ENCODE data around the gene GYG1. TPM values are rescaled to one million over a fixed set of nuclear protein-coding genes. Genes with fewer than 3 reads are reported as not detected.

GYG1 gene
- total and polyA plus RNA-seq, 2 experiments from 2014 or later, result 33.2 to 40.9 TPM

- TF ChIP-seq, protein P1, sequence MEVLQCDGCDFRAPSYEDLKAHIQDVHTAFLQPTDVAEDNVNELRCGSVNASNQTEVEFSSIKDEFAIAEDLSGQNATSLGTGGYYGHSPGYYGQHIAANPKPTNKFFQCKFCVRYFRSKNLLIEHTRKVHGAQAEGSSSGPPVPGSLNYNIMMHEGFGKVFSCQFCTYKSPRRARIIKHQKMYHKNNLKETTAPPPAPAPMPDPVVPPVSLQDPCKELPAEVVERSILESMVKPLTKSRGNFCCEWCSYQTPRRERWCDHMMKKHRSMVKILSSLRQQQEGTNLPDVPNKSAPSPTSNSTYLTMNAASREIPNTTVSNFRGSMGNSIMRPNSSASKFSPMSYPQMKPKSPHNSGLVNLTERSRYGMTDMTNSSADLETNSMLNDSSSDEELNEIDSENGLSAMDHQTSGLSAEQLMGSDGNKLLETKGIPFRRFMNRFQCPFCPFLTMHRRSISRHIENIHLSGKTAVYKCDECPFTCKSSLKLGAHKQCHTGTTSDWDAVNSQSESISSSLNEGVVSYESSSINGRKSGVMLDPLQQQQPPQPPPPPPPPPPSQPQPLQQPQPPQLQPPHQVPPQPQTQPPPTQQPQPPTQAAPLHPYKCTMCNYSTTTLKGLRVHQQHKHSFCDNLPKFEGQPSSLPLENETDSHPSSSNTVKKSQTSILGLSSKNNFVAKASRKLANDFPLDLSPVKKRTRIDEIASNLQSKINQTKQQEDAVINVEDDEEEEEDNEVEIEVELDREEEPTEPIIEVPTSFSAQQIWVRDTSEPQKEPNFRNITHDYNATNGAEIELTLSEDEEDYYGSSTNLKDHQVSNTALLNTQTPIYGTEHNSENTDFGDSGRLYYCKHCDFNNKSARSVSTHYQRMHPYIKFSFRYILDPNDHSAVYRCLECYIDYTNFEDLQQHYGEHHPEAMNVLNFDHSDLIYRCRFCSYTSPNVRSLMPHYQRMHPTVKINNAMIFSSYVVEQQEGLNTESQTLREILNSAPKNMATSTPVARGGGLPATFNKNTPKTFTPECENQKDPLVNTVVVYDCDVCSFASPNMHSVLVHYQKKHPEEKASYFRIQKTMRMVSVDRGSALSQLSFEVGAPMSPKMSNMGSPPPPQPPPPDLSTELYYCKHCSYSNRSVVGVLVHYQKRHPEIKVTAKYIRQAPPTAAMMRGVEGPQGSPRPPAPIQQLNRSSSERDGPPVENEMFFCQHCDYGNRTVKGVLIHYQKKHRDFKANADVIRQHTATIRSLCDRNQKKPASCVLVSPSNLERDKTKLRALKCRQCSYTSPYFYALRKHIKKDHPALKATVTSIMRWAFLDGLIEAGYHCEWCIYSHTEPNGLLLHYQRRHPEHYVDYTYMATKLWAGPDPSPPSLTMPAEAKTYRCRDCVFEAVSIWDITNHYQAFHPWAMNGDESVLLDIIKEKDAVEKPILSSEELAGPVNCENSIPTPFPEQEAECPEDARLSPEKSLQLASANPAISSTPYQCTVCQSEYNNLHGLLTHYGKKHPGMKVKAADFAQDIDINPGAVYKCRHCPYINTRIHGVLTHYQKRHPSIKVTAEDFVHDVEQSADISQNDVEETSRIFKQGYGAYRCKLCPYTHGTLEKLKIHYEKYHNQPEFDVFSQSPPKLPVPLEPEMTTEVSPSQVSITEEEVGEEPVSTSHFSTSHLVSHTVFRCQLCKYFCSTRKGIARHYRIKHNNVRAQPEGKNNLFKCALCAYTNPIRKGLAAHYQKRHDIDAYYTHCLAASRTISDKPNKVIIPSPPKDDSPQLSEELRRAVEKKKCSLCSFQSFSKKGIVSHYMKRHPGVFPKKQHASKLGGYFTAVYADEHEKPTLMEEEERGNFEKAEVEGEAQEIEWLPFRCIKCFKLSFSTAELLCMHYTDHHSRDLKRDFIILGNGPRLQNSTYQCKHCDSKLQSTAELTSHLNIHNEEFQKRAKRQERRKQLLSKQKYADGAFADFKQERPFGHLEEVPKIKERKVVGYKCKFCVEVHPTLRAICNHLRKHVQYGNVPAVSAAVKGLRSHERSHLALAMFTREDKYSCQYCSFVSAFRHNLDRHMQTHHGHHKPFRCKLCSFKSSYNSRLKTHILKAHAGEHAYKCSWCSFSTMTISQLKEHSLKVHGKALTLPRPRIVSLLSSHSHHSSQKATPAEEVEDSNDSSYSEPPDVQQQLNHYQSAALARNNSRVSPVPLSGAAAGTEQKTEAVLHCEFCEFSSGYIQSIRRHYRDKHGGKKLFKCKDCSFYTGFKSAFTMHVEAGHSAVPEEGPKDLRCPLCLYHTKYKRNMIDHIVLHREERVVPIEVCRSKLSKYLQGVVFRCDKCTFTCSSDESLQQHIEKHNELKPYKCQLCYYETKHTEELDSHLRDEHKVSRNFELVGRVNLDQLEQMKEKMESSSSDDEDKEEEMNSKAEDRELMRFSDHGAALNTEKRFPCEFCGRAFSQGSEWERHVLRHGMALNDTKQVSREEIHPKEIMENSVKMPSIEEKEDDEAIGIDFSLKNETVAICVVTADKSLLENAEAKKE (CRISPR knock-in tag; IDR thresholded peaks at IDR 0.05), result no peak
- TF ChIP-seq ETS1 (IDR thresholded peaks at IDR 0.05), result no peak
- no peak for TF ChIP-seq JUNB (IDR thresholded peaks at IDR 0.05; ENCODE audit: unreplicated experiment)
Measured at GRCh38 chr3:148971401-148972163, 19.8 kb upstream of the GYG1 start (continued).

GRCh38 chr3:148974726-148975125, 16.6 kb upstream of the GYG1 start:
- no peaks in the 10 kb centered on the region for H3K79me2 ChIP-seq (replicated peaks; ENCODE audit: insufficient read depth)
- no peaks in the 10 kb centered on the region for H3K27me3 ChIP-seq (ENCODE audit: insufficient read depth)
- H3K4me3 ChIP-seq, result no peak overlapping the region
- DNase-seq (ENCODE audit: low spot score) (no peak), ATAC-seq (no peak)
- no peak overlapping the region for H3K27ac ChIP-seq (ENCODE audit: low read depth)
- H3K4me1 ChIP-seq (ENCODE audit: insufficient read depth), result no peaks in the 10 kb centered on the region
- H3K4me3 Mint-ChIP-seq, result no peak overlapping the region
- no peaks in the 10 kb centered on the region for H3K27me3 Mint-ChIP-seq (ENCODE audit: insufficient read depth, low read depth, poor library complexity)
- H3K36me3 Mint-ChIP-seq (ENCODE audit: low read depth), result no peaks in the 10 kb centered on the region
- H3K27ac Mint-ChIP-seq, result no peak overlapping the region
- no peaks in the 10 kb centered on the region for H4K20me1 ChIP-seq (replicated peaks; ENCODE audit: insufficient read depth)
- H3K9me2 ChIP-seq (ENCODE audit: insufficient read depth), result no peaks in the 10 kb centered on the region
- H3K4me2 ChIP-seq, result no peak overlapping the region
- no peak overlapping the region for H2AFZ ChIP-seq
- no peaks in the 10 kb centered on the region for H3F3A ChIP-seq (replicated peaks; ENCODE audit: low read depth)
- peaks cover 2% of the 10 kb centered on the region; the same call in 1 of the 3 replicates for H3K9me3 Mint-ChIP-seq
- no peaks in the 10 kb centered on the region for H3K4me1 Mint-ChIP-seq
- no peaks in the 10 kb centered on the region for H3K36me3 ChIP-seq (ENCODE audit: insufficient read depth)
- TF ChIP-seq NANOG (IDR thresholded peaks at IDR 0.05; ENCODE audit: borderline replicate concordance) (no peak), JUNB (IDR thresholded peaks at IDR 0.05; ENCODE audit: unreplicated experiment) (no peak), POLR2AphosphoS5 (IDR thresholded peaks at IDR 0.05; ENCODE audit: low read depth) (no peak), EZH2 (IDR thresholded peaks at IDR 0.05; ENCODE audit: low read depth, unreplicated experiment) (no peak), STAT1 (IDR thresholded peaks at IDR 0.05; ENCODE audit: unreplicated experiment) (no peak), ETS1 (IDR thresholded peaks at IDR 0.05) (no peak), ZNF114 (CRISPR knock-in tag; IDR thresholded peaks at IDR 0.05) (no peak)
- TF ChIP-seq, protein P2, sequence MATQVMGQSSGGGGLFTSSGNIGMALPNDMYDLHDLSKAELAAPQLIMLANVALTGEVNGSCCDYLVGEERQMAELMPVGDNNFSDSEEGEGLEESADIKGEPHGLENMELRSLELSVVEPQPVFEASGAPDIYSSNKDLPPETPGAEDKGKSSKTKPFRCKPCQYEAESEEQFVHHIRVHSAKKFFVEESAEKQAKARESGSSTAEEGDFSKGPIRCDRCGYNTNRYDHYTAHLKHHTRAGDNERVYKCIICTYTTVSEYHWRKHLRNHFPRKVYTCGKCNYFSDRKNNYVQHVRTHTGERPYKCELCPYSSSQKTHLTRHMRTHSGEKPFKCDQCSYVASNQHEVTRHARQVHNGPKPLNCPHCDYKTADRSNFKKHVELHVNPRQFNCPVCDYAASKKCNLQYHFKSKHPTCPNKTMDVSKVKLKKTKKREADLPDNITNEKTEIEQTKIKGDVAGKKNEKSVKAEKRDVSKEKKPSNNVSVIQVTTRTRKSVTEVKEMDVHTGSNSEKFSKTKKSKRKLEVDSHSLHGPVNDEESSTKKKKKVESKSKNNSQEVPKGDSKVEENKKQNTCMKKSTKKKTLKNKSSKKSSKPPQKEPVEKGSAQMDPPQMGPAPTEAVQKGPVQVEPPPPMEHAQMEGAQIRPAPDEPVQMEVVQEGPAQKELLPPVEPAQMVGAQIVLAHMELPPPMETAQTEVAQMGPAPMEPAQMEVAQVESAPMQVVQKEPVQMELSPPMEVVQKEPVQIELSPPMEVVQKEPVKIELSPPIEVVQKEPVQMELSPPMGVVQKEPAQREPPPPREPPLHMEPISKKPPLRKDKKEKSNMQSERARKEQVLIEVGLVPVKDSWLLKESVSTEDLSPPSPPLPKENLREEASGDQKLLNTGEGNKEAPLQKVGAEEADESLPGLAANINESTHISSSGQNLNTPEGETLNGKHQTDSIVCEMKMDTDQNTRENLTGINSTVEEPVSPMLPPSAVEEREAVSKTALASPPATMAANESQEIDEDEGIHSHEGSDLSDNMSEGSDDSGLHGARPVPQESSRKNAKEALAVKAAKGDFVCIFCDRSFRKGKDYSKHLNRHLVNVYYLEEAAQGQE (IDR thresholded peaks at IDR 0.05; ENCODE audit: unreplicated experiment), result no peak
- TF ChIP-seq, protein P3, sequence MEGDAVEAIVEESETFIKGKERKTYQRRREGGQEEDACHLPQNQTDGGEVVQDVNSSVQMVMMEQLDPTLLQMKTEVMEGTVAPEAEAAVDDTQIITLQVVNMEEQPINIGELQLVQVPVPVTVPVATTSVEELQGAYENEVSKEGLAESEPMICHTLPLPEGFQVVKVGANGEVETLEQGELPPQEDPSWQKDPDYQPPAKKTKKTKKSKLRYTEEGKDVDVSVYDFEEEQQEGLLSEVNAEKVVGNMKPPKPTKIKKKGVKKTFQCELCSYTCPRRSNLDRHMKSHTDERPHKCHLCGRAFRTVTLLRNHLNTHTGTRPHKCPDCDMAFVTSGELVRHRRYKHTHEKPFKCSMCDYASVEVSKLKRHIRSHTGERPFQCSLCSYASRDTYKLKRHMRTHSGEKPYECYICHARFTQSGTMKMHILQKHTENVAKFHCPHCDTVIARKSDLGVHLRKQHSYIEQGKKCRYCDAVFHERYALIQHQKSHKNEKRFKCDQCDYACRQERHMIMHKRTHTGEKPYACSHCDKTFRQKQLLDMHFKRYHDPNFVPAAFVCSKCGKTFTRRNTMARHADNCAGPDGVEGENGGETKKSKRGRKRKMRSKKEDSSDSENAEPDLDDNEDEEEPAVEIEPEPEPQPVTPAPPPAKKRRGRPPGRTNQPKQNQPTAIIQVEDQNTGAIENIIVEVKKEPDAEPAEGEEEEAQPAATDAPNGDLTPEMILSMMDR (conservative IDR thresholded peaks at IDR 0.05; ENCODE audit: low read depth in 2 of 2), result no peak
